HG03354 (cell line): ENCODE measurements around the gene CADM2.

ENCODE experiments used
- ATAC-seq: cut with Tn5 transposase; IDR thresholded peaks from one replicate; pipeline ENCODE4 v1.9.1; 2021; ENCODE audit warnings: mild to moderate bottlenecking; ENCODE audit not compliant: unreplicated experiment, poor library complexity, severe bottlenecking

CADM2 gene

GRCh38 chr3:85709346-85709892 lies 750.6 kb downstream of the CADM2 start:
- ATAC-seq = no peak

- no peak for ATAC-seq
These were observed 751.7 kb downstream of the CADM2 start for GRCh38 chr3:85710490-85710889.

DNA sequence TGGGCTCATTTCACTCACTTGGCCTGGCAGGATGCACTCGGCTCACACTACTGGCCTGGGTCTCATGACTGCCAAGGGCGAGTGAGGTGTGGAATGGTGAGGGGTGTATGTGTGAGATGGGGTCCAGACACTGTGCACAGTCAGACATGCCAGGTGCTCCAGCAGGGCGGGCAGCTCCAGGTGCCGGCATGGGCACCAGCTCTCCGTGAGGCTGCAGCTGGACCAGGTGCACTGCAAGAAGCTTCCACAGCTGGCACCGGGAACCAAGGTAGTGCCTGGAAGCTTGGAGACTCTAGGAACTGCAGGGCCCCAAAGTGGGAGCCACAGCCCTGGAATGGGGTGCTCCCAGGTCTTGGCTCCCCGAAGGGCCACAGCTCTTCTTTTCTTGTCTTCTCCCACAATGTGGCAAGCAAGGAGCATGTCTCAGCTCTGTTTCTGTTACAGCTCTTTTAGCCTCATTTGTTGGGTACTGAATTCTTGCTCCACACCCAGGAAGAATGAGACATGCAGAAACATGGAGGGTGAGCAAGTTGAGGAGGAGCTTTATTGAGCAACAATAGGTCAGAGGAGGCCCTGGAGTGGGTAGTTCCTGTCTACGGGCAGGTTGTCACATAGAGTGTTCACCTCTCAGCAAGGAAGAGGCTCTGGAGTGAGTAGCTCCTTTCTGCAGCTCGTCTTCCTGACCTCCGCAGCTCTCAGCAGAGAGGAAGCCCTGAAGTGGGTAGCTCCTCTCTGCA lies 762.8 kb downstream of the CADM2 start:
- no peak for ATAC-seq

DNA sequence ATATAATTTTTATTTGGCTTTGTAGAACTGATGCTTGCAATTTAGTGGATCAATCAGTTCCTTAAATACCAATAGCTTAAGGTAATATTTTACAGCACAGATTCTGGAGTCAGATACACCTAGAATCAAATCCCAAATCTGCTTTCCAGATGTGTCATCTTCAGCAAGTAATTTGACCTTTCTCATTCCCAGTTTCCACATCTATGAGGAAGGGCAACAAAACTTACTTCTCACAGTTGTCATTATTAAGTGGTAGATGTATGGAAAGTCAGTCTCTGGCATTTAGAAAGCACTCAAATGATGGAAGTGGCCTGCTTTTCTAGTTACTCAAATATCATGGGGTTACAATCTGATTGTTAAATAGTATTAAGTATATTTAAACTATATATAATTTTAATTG lies 767.0 kb downstream of the CADM2 start:
- ATAC-seq = no peak

DNA sequence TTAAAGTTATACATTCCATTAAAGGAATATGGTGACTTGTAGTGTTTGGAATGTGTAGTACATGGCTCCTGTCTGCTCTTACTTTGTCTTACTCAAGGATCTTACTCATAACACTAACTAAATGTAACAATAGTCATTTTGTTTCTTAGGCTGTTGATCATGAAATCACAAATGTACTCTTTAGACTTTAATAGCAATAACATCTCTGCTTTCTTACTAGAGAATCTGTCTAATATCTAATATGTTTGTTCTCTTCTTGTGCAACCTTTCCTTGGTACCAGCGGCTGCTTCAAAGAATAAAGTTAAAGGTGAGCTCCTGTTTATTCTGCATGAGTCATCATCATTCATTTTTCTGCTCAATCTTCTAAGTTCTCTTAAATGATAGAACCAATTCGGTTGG lies 767.5 kb downstream of the CADM2 start:
- no peak for ATAC-seq

GRCh38 chr3:85737846-85738245 lies 779.1 kb downstream of the CADM2 start:
- ATAC-seq = no peak

- ATAC-seq = no peak
These were observed 781.8 kb downstream of the CADM2 start for GRCh38 chr3:85740561-85740960.

DNA sequence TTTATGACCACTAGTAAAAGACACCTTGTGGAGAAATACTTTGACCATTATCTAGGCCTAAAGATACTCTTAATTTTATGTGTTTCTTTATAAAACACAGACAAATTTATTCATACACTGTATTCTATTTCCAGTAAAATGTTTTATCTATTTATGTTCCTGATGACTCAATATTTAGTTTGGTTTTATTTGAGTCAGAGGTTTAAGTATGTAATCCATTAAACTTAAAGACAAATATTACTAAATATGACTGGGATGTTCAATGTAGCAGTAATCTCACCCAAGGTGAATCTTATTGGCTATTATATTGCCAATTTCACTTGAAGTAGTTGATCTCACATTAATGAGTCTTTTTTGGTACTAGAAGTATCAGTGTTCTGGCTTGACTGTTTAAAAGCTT lies 799.7 kb downstream of the CADM2 start:
- no peak for ATAC-seq

DNA sequence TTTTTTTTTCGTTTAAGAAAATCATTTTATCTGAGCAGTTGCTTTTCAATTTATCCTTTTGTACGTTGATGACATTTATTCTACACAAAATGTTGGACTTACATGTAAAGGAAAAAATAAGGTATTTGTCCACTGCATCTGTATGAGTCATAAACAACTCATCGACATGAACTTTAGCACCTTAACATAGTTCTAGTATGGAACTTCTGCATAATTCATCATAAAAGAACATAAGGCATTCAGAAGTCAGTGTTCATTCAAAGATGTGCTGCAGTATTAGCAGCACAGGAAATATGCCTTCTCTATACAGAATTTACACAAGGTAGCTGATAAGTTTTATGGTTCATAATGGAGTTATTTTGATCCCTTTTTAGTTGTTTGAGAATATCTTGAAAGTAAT lies 801.6 kb downstream of the CADM2 start:
- ATAC-seq = no peak

GRCh38 chr3:85780806-85781205 lies 822.0 kb downstream of the CADM2 start:
- ATAC-seq = no peak

GRCh38 chr3:85781806-85782205 lies 823.0 kb downstream of the CADM2 start:
- ATAC-seq = no peak

- no peak for ATAC-seq
These were observed 824.5 kb downstream of the CADM2 start for GRCh38 chr3:85783291-85783690.

GRCh38 chr3:85785766-85786165 lies 827.0 kb downstream of the CADM2 start:
- no peak for ATAC-seq

DNA sequence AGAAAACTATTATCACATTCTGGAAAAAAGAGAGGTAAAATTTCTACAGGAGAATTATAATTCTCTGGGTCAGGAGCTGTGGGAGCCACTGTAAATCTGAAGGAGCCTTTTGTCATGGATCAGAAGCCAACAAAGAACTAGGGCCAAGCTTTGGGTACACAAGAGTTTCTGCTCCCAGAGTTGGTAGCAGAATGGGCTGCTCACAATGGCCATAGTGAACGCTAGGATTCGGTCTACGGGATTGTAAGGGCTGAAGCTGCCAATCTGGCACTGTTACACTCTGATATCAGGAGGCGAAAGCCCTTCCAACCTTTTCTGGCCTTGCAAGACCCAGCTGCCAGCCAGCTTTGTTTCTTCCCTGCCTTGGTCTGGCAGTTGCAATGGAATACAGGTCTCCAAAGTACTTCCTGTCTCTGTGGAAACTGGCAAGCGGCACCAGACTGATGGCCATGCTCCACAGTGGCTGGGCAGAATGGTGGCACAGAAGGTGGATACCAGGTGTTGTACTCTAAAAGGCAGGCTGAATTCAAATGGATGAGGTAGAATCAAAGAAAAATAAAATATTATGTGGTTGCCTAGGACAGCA lies 831.7 kb downstream of the CADM2 start:
- ATAC-seq = no peak

DNA sequence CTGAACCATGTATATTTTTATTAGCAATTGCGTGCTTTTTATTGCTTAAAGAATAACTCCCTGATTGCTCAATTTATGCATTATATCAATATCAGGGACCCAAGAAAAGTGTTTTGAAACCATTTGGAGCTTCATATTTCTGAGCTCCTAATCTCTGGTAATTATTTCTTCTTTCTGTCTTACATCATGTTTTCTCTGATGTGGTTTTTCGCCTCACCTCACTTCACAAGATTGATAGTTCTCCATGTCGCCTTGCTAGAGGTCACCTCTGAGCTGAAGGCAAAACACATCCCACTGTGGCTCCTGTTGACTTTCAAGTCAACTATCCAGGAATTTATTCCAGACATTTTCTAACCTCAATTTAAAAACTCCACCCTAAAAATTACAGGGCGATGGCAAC lies 837.4 kb downstream of the CADM2 start:
- no peak for ATAC-seq

DNA sequence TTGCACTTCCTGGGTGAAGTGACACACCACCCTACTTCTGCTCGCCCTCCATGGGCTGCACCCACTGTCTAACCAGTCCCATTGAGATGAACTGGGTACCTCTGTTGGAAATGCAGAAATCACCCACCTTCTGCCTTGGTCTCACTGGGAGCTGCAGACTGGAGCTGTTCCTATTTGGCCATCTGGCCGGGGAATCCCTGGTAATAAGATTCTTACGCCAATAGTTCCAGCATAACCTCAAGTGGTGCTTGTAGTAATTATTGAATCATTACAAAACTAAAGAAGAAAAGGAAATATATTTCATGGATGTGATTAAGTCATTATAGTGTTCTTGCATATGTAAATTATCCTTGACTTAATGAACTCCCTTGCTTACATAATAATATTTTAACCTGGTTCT lies 841.9 kb downstream of the CADM2 start:
- ATAC-seq = no peak

DNA sequence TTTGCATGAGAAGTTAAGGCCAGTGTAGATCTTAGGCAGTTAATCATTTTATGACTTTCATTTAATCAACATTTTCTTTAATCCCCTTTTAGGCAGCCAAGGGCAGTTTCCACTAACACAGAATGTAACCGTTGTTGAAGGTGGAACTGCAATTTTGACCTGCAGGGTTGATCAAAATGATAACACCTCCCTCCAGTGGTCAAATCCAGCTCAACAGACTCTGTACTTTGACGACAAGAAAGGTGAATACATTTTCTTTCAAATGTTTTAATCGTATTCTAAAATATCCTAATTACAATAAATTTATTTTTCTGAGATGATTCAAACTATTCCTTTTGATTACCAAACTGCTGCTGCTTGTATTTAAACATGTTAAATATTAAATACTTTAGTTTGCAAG lies 843.2 kb downstream of the CADM2 start:
- no peak for ATAC-seq

DNA sequence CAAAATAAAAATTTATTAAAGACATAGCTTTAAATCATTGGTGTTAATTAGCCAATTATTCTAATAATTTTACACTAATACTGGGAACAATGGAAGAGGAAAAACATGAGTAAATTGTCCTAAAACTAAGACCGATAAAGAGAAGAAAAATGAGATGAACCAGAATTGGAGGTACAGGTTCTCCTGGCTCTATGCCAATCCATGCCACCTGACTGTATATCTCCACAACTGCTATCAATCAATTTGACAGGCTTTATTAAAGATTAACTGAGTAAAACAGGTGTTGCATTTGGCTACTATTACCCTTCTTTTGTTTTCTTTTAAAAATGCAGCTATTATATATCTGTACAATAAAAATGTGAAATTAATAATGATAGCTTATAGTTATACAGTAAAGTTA lies 850.0 kb downstream of the CADM2 start:
- ATAC-seq = no peak

DNA sequence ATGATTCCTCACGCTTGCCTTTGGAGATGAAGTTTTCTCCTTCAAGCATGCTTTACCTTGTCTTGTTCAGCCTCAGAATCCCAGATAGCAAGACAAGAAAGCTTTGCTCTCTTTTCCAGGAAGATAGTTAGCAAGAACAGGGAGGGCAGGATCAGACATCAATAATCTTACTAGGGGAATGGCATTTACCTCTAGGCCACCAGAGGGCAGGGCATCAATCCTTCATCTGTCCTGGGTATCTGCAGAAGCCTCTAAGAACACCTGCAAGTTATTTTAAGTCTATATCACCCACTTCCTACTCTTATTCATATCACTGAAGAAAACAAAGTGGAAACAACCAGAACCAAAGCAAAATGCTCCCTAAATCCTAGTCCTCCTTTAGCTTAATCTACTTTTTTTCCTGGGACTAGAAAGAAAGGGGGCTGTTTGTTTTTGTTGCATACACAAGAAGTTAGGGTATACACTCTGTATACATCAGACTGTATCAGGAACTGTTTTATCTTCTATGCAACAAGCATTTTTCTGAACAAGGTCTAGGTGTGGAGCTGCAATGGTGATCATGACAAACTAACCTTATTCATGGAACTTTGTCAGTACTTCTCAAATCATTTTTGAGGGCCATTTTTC lies 862.5 kb downstream of the CADM2 start:
- ATAC-seq = no peak

GRCh38 chr3:85835857-85836440 lies 877.2 kb downstream of the CADM2 start:
- no peak for ATAC-seq

DNA sequence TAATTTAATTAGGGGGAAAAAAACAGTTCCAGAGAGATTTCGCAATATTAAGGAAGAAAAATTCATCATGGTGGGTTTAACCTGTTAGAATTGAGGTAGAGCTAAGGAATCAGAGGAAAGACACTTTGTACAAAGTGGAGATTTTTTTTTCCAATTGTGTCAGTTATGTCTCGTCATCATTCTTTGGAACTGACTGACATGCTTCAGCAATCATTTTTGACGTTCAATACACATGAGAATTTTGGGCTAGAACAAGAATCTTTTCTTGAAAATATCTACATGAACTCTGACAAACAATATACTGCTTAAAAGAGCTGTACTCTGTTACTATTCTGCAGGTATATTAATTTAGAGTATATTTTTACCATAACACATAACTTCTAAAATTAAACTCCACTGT lies 878.6 kb downstream of the CADM2 start:
- no peak for ATAC-seq
